Tibial nerve (tissue), 4 donors: Measurements from ENCODE around the gene CASZ1.

Experiments used
- CTCF ChIP-seq, 5 experiments: fragments of 200-600 bp in 3 of 5; fragments of 450-650 bp in 2 of 5; sonication (generic) in 3 of 5; IDR thresholded peaks; one replicate each; pipeline ENCODE4 v1.5.1; 2016 to 2019; ENCODE audit warnings: antibody characterized with exemption in 5 of 5, mild to moderate bottlenecking in 3 of 5, moderate library complexity in 2 of 5
- EP300 ChIP-seq, 2 donors: sonication (generic); formaldehyde crosslinking; IDR thresholded peaks; one replicate each; pipeline ENCODE4 v1.6.1; 2017; ENCODE audit warnings: antibody characterized with exemption in 2 of 2, mild to moderate bottlenecking in 1 of 2
- POLR2A ChIP-seq, 2 donors: fragments of 450-650 bp; IDR thresholded peaks; one replicate each; pipeline ENCODE4 v1.6.1; 2017; ENCODE audit warnings: antibody characterized with exemption in 2 of 2, mild to moderate bottlenecking in 2 of 2, moderate library complexity in 2 of 2

- TF ChIP-seq CTCF (IDR thresholded peaks at IDR 0.05) (no peak), POLR2A (IDR thresholded peaks at IDR 0.05) (no peak), EP300 (IDR thresholded peaks at IDR 0.05) (no peak)
These were observed 51.1 kb downstream of the CASZ1 start for GRCh38 chr1:10745383-10745782.
